ENCODE measurements around the gene PRRX2. TPM values are rescaled to one million over a fixed set of nuclear protein-coding genes. Genes with fewer than 3 reads are reported as not detected.
"Not testable (repeated sequence)": the region's sequence is repeated elsewhere in the genome, so short reads cannot be mapped to it uniquely, and the experiment has no call there.

The PRRX2 gene
- polyA plus RNA-seq, 3 donors: 0.87 to 1.3 (median 1.1) TPM

DNA sequence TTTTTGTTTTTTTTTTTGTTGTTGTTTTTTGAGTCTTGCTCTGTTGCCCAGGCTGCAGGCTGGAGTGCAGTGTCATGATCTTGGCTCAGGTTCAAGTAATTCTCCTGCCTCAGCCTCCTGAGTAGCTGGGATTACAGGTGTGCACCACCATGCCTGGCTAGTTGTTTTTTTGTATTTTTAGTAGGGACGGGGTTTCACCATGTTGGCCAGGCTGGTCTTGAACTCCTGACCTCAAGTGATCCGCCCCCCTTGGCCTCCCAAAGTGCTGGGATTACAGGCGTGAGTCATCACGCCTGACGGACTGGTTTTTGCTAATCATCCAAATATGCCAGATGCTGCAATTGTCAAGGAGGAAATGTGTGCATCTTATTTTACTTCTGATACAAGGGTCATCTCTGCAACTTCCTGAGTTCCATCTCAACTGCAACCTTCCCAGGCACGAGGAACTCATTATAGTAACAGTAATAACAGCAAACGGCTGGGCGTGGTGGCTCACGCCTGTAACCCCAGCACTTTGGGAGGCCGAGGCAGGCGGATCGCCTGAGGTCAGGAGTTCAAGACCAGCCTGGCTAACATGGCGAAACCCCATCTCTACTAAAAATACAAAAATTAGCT is 97.0 kb downstream of the PRRX2 start:
- DNase-seq (ENCODE audit: extremely low read depth in 1 of 11, low read depth in 9 of 11, low spot score in 4 of 11): not testable (repeated sequence)

DNA sequence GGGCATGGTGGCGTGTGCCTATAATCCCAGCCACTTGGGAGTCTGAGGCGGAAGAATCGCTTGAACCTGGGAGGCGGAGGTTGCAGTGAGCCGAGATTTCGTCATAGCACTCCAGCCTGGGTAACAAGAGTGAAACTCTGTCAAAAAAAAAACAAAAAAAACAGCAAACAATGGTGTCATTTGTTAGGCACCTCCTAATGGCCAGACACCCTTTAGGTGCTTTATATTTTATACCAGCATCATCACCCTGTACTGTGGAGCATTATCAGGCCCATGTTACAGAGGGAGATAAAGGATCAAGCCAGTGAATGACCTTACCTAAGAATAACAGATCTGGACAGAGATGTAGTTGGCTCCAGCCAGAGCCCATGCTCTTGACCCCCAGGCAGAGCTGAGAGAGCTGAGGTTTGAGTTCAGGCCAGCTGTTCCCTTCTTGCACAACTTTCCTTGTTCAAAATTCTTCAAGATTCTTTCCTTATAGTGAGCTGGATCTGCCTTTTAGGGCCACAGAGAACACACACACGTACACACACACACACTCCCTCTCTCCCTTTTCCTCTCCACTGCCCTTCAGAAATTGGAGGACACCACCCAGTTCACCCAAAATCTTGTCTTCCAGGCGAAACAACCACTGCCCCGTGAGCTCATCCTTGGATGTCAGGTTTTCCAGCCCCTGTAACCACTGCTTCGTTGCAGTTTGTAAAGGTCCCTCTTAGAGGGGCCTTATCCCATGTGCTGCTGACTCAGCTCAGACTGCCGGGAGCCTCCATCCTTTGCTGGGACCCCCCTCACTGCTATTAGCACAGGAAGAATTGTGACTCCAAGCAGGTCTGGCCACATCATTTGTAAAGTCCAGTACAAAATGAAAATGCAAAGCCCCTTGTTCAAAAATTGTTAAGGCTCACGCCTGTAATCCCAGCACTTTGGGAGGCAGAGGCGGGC is 97.8 kb downstream of the PRRX2 start:
- DNase-seq (ENCODE audit: extremely low read depth in 1 of 11, low read depth in 9 of 11, low spot score in 4 of 11): no peak

DNA sequence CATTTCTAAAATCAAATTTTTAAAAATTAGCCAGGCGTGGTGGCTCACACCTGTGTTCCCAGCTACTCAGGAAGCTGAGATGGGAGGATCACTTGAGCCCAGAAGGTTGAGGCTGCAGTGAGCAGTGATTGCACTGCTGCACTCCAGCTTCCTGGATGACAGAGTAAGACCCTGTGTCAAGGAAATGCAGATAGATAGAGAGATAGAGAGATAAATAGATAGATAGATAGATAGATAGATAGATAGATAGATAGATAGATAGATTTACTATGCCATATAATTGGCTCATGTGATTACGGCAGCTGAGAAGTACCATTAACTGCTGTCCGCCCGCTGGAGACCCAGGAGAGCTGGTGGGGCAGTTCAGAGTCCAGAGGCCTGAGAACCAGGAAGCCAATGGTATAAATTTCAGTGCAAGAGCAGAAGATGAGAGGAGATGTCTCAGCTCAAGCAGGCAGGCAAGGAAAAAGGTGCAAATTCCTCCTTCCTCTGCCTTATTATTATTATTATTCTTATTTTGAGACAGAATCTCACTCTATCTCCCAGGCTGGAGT is 100.4 kb downstream of the PRRX2 start:
- DNase-seq (ENCODE audit: extremely low read depth in 1 of 11, low read depth in 9 of 11, low spot score in 4 of 11): no peak

DNA sequence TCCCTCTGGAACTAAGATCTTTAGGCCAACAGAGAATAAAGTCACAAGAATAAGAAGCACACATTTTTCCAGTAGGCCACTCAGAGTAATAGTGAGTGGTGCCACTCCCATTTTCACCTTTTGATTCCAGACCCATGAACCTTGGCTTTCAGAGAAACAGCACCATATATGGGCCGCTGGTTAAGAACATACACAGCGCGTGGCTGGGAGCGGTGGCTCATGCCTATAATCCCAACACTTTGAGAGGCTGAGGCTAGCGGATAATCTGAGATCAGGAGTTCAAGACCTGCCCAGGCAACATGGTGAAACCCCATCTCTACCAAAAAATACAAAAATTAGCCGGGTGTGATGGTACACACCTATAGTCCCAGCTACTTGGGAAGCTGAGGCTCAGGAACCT is 103.0 kb downstream of the PRRX2 start:
- DNase-seq (ENCODE audit: extremely low read depth in 1 of 11, low read depth in 9 of 11, low spot score in 4 of 11): no peak

DNA sequence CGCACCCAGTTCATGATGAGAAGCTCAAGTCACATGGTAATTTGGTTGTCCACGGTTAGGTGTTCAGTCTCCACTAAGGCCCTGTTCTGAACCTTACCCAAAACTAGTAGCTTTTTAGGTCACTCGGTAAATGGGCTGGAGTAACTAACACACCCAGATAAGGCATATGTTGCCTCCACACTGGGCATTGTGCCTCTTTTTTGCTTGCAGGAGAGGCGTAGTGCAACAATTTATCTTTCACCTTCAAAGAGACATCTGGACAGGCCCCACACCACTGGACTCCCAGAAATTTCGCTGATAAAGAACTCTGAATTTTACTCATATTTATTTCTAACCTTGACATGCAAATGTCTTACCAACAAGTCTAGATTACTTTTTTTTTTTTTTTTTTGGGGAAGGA is 104.2 kb downstream of the PRRX2 start:
- DNase-seq (ENCODE audit: extremely low read depth in 1 of 11, low read depth in 9 of 11, low spot score in 4 of 11): no peak

DNA sequence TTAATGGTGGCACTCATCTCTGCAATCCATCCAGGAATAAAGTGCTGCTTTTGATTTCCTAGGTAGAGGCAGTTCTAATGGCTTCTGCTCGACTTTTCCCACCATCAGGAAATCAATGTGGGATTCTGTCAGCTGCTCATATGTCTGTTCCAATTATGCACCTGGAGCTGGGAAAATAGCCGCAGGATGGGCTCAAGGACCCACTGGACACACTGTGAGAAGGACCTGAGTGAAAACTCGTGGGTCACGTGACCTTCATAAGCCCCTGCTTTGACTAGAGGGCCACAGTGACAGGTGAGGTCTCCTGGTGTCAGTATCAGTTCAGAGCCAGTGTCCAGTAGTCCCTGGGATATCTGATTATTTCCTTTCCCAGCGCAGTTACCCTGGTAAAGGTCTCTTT is 105.3 kb downstream of the PRRX2 start:
- no peak for DNase-seq (ENCODE audit: extremely low read depth in 1 of 11, low read depth in 9 of 11, low spot score in 4 of 11)

Other genes starting within 250 kb of the PRRX2 start
- gene C9orf50, start 44.5 kb upstream of the PRRX2 start, polyA plus RNA-seq (ENCODE audit: insufficient read length in 3 of 3): 1 to 10 TPM in 1 of 3 donors, under 1 TPM in 1, not detected in 1; 0.69 to 1.4 TPM
- gene NTMT1, start 39.5 kb upstream of the PRRX2 start, polyA plus RNA-seq (ENCODE audit: insufficient read length in 3 of 3): 10 to 100 TPM; 28.5 to 38.1 (median 32.6) TPM
- gene ASB6, start 23.5 kb upstream of the PRRX2 start, polyA plus RNA-seq (ENCODE audit: insufficient read length in 3 of 3): 10 to 100 TPM; 15.4 to 21.3 (median 19.4) TPM
- gene PTGES, start 87.4 kb downstream of the PRRX2 start, polyA plus RNA-seq (ENCODE audit: insufficient read length in 3 of 3): 1 to 10 TPM; 3.4 to 5.0 (median 4.0) TPM
- gene TOR1B, start 137.5 kb downstream of the PRRX2 start, polyA plus RNA-seq (ENCODE audit: insufficient read length in 3 of 3): 10 to 100 TPM; 19.4 to 23.9 (median 21.6) TPM
- gene TOR1A, start 158.5 kb downstream of the PRRX2 start, polyA plus RNA-seq (ENCODE audit: insufficient read length in 3 of 3): 10 to 100 TPM; 40.2 to 43.4 (median 41.2) TPM
- 10 to 100 TPM; 68.4 to 87.6 (median 81.4) TPM for gene C9orf78, start 169.6 kb downstream of the PRRX2 start, polyA plus RNA-seq (ENCODE audit: insufficient read length in 3 of 3)
- 10 to 100 TPM; 17.1 to 25.9 (median 21.8) TPM for gene USP20, start 169.8 kb downstream of the PRRX2 start, polyA plus RNA-seq (ENCODE audit: insufficient read length in 3 of 3)